A673 (cell line): ENCODE measurements around the gene RIT2. TPM values are rescaled to one million over a fixed set of nuclear protein-coding genes. Genes with fewer than 3 reads are reported as not detected.

Experiments used
- BruUV-seq: library from RNA; stranded (reverse); fragments of 400-500 nt; replicated peaks from 2 replicates; lab custom pipeline; 2021; lab: Mats Ljungman, UMichigan
- CTCF ChIA-PET: fragments of 300-600 bp; sonication (Branson Sonifier 250); formaldehyde crosslinking; loops from one replicate; lab custom pipeline; 2022; ENCODE audit warnings: antibody characterized with exemption; lab: Charles Lee
- POLR2A ChIA-PET: fragments of 300-600 bp; sonication (Branson Sonifier 250); formaldehyde crosslinking; loops from one replicate; lab custom pipeline; 2022; ENCODE audit warnings: antibody characterized with exemption; ENCODE audit not compliant: low non-redundant PET; lab: Charles Lee
- DNase-seq: peaks from one replicate; pipeline ENCODE4 v3.0.0-alpha.2; 2015; ENCODE audit warnings: low spot score
- H3K27ac ChIP-seq: fragments of 200-600 bp; sonication (generic); 2 replicates; pipeline ENCODE4 v1.5.1; 2016; ENCODE audit warnings: mixed run types, low read depth, mild to moderate bottlenecking, mixed read lengths, antibody characterized with exemption, low read length; ENCODE audit not compliant: poor library complexity, severe bottlenecking
- H3K27me3 ChIP-seq: fragments of 200-600 bp; sonication (generic); replicated peaks from 2 replicates; pipeline ENCODE4 v1.6.1; 2017; ENCODE audit warnings: mixed run types, low read depth, mild to moderate bottlenecking, mixed read lengths, antibody characterized with exemption, low read length; ENCODE audit not compliant: insufficient read depth, poor library complexity
- H3K36me3 ChIP-seq: fragments of 200-600 bp; sonication (generic); 2 replicates; pipeline ENCODE4 v1.6.1; 2016; ENCODE audit warnings: mixed run types, mild to moderate bottlenecking, mixed read lengths, antibody characterized with exemption, low read length; ENCODE audit not compliant: insufficient read depth, poor library complexity, severe bottlenecking
- H3K4me1 ChIP-seq: fragments of 200-600 bp; sonication (generic); 2 replicates; pipeline ENCODE4 v1.6.1; 2017; ENCODE audit warnings: mixed run types, mild to moderate bottlenecking, mixed read lengths, antibody characterized with exemption, low read length; ENCODE audit not compliant: insufficient read depth, poor library complexity, severe bottlenecking
- H3K4me3 ChIP-seq: fragments of 200-600 bp; sonication (generic); 2 replicates; pipeline ENCODE4 v1.5.1; 2016; ENCODE audit warnings: low read depth, mixed run types, mild to moderate bottlenecking, mixed read lengths, low read length; ENCODE audit not compliant: poor library complexity, severe bottlenecking
- H3K9me3 ChIP-seq: fragments of 200-600 bp; sonication (generic); 2 replicates; pipeline ENCODE4 v1.6.1; 2016; ENCODE audit warnings: mixed run types, low read depth, mild to moderate bottlenecking, mixed read lengths, antibody characterized with exemption, low read length; ENCODE audit not compliant: poor library complexity, severe bottlenecking
- EZH2 ChIP-seq: fragments of 200-600 bp; sonication (generic); IDR thresholded peaks from 2 replicates; pipeline ENCODE4 v1.6.1; 2017; ENCODE audit warnings: borderline replicate concordance, low read depth, mild to moderate bottlenecking, mixed read lengths, antibody characterized with exemption, low read length; ENCODE audit not compliant: poor library complexity, severe bottlenecking
- intact Hi-C: fragments of 100-400 bp; cut with micrococcal nuclease; formaldehyde crosslinking; loops from one replicate; pipeline ENCODE4 v1.10.0; 2022; ENCODE audit not compliant: unreplicated experiment
- total RNA-seq: library from RNA; stranded (reverse); gene quantifications from 2 replicates; pipeline ENCODE4 v1.2.3, GENCODE V29; 2021
- TF ChIP-seq, protein P1 (sequence below): fragments of 300-800, 200-600 bp; sonication (generic); conservative IDR thresholded peaks from 2 replicates; pipeline ENCODE4 v1.5.1; 2017; ENCODE audit warnings: low read depth, mild to moderate bottlenecking, antibody characterized with exemption, low read length, moderate library complexity, mixed read lengths

RIT2 gene
- total RNA-seq, 1 experiment from 2014 or later = not detected

DNA sequence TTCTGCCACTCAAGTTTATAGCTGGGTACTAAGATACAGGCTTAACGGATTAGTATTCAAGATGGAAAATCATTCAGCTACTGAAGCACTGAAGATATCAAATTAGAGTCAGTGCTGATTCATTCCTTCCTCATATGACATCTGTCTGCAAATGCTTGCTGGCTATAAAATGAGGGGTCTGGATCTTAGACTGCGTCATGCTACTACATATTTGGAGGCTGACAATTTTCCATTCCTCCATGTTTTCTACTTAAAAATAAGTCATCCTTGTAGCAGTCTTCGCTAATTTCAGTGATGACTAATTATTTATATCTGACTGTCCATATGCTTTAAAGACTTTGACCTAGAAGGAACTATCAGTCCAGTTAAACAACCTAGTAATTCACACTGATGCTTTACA, 233.4 kb downstream of the RIT2 start:
- Histone ChIP-seq H3K9me3 (no peaks in the 10 kb centered on the region), H3K4me1 (no peaks in the 10 kb centered on the region), H3K27ac (no peak overlapping the region), H3K36me3 (no peaks in the 10 kb centered on the region), H3K27me3 (peaks cover 2% of the 10 kb centered on the region), H3K4me3 (no peak overlapping the region)
- ChIA-PET CTCF (no interaction called here), POLR2A (no interaction called here)
- BruUV-seq = no TSS peak
- TF ChIP-seq EZH2 = no peak
- TF ChIP-seq, protein P1, sequence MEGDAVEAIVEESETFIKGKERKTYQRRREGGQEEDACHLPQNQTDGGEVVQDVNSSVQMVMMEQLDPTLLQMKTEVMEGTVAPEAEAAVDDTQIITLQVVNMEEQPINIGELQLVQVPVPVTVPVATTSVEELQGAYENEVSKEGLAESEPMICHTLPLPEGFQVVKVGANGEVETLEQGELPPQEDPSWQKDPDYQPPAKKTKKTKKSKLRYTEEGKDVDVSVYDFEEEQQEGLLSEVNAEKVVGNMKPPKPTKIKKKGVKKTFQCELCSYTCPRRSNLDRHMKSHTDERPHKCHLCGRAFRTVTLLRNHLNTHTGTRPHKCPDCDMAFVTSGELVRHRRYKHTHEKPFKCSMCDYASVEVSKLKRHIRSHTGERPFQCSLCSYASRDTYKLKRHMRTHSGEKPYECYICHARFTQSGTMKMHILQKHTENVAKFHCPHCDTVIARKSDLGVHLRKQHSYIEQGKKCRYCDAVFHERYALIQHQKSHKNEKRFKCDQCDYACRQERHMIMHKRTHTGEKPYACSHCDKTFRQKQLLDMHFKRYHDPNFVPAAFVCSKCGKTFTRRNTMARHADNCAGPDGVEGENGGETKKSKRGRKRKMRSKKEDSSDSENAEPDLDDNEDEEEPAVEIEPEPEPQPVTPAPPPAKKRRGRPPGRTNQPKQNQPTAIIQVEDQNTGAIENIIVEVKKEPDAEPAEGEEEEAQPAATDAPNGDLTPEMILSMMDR = no peak
- no peak for DNase-seq
- intact Hi-C loops = no loop called here

DNA sequence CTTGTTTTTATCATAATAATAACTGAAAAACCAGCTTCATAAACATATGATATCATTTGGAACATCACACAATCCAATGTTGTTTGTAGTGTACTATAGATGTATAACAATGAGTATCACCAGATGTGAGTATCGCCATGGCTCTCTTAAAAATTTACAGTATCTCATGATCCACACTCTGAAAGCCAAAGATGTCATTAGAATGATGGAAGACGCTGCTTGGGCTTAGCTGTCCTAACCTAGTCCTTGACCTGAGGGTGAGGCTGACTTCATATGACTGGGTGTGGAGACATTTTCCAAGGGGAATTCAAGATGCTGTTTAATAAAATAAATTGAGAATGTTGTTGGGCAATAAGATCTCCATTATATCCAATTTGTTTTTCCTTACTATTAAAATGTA, 242.6 kb downstream of the RIT2 start:
- H3K27me3 ChIP-seq = no peaks in the 10 kb centered on the region
- H3K9me3 ChIP-seq = no peaks in the 10 kb centered on the region
- ChIA-PET CTCF (no interaction called here), POLR2A (no interaction called here)
- no peak for DNase-seq
- H3K4me1 ChIP-seq = no peaks in the 10 kb centered on the region
- no peak overlapping the region for H3K4me3 ChIP-seq
- intact Hi-C loops = loop anchor here (10.0 kb wide), 1 partner anchor 578 kb away; no protein-coding TSS in a partner anchor
- no TSS peak for BruUV-seq
- no peaks in the 10 kb centered on the region for H3K36me3 ChIP-seq
- no peak overlapping the region for H3K27ac ChIP-seq
- no peak for TF ChIP-seq EZH2
- TF ChIP-seq, protein P1 = no peak

DNA sequence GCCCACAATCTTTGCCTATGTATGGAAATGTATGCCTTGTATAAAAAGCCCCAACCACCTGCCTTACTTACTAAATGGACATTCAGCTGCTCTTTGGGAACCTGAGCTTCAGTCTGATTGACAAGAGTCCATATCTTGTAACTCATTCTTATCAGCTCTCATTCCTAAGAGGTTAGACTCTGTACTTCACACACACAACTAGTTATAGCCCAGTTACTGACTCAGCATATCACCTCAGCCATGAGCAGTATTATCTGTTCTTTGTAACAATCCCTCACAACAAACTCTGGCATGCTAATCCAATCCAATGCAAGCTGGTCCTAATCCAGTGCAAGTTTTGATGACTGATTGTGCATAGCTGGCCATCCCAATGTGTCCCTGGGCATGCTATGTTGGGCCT, 250.6 kb downstream of the RIT2 start:
- ChIA-PET POLR2A (no interaction called here), CTCF (no interaction called here)
- H3K4me1 ChIP-seq = no peaks in the 10 kb centered on the region
- no peaks in the 10 kb centered on the region for H3K9me3 ChIP-seq
- no peak overlapping the region for H3K4me3 ChIP-seq
- intact Hi-C loops = no loop called here
- H3K27me3 ChIP-seq = no peaks in the 10 kb centered on the region
- TF ChIP-seq, protein P1 = no peak
- no peak for TF ChIP-seq EZH2
- H3K36me3 ChIP-seq = no peaks in the 10 kb centered on the region
- BruUV-seq = no TSS peak
- no peak for DNase-seq
- H3K27ac ChIP-seq = no peak overlapping the region
